ENCODE results near the gene ATP2C1.
A peak's percentile ranks its signal among the peaks of the same experiment; 100 is the strongest.
"Not testable (repeated sequence)": the region's sequence is repeated elsewhere in the genome, so short reads cannot be mapped to it uniquely, and the experiment has no call there.

ATP2C1 gene

GRCh38 chr3:130850843-130851242 is 43.0 kb upstream of the ATP2C1 start:
- Histone ChIP-seq H3K9me3 (no peaks in the 10 kb centered on the region), H3K4me3 (ENCODE audit: low read depth, low read length) (peak overlapping the region; percentile 56), H3K4me1 (peaks cover 37% of the 10 kb centered on the region), H3K27me3 (no peaks in the 10 kb centered on the region), H3K36me3 (no peaks in the 10 kb centered on the region)
- no peak for TF ChIP-seq CTCF (IDR thresholded peaks at IDR 0.05; ENCODE audit: low read depth, low read length)
- DNase-seq: no peak

GRCh38 chr3:130851277-130851676 is 42.6 kb upstream of the ATP2C1 start:
- no peaks in the 10 kb centered on the region for H3K36me3 ChIP-seq
- peaks cover 37% of the 10 kb centered on the region for H3K4me1 ChIP-seq
- no peak for DNase-seq
- H3K9me3 ChIP-seq: no peaks in the 10 kb centered on the region
- no peak for TF ChIP-seq CTCF (IDR thresholded peaks at IDR 0.05; ENCODE audit: low read depth, low read length)
- no peaks in the 10 kb centered on the region for H3K27me3 ChIP-seq
- peak overlapping the region; percentile 56 for H3K4me3 ChIP-seq (ENCODE audit: low read depth, low read length)

- 0 out of 2 replicates have a peak overlapping the region, but pooled peaks have one; percentile 6 for H3K4me3 ChIP-seq (ENCODE audit: low read depth, low read length)
- H3K36me3 ChIP-seq: no peaks in the 10 kb centered on the region
- no peaks in the 10 kb centered on the region for H3K9me3 ChIP-seq
- peaks cover 34% of the 10 kb centered on the region for H3K4me1 ChIP-seq
- no peak for TF ChIP-seq CTCF (IDR thresholded peaks at IDR 0.05; ENCODE audit: low read depth, low read length)
- H3K27me3 ChIP-seq: no peaks in the 10 kb centered on the region
- peak; percentile 42 for DNase-seq
These were observed 40.3 kb upstream of the ATP2C1 start for GRCh38 chr3:130853581-130853980.

- H3K9me3 ChIP-seq: no peaks in the 10 kb centered on the region
- H3K4me1 ChIP-seq: peaks cover 26% of the 10 kb centered on the region
- TF ChIP-seq CTCF (IDR thresholded peaks at IDR 0.05; ENCODE audit: low read depth, low read length): no peak
- H3K27me3 ChIP-seq: no peaks in the 10 kb centered on the region
- no peak overlapping the region for H3K4me3 ChIP-seq (ENCODE audit: low read depth, low read length)
- no peaks in the 10 kb centered on the region for H3K36me3 ChIP-seq
- DNase-seq: no peak
These were observed 39.5 kb upstream of the ATP2C1 start for GRCh38 chr3:130854208-130854864.

- Histone ChIP-seq H3K4me3 (ENCODE audit: low read depth, low read length) (no peak overlapping the region), H3K9me3 (no peaks in the 10 kb centered on the region), H3K4me1 (peaks cover 9% of the 10 kb centered on the region), H3K27me3 (no peaks in the 10 kb centered on the region), H3K36me3 (no peaks in the 10 kb centered on the region)
- DNase-seq: no peak
- TF ChIP-seq CTCF (IDR thresholded peaks at IDR 0.05; ENCODE audit: low read depth, low read length): no peak
These were observed 36.4 kb upstream of the ATP2C1 start for GRCh38 chr3:130857336-130858026.

- H3K27me3 ChIP-seq; H3K4me3 ChIP-seq (ENCODE audit: low read depth, low read length); H3K4me1 ChIP-seq; H3K36me3 ChIP-seq; H3K9me3 ChIP-seq; DNase-seq: not testable (repeated sequence)
These were observed 31.8 kb upstream of the ATP2C1 start for GRCh38 chr3:130862130-130862529.

Measured in BE2C (cell line).